HCT116 (cell line): ENCODE measurements around the gene HNRNPDL. TPM values are rescaled to one million over a fixed set of nuclear protein-coding genes. Genes with fewer than 3 reads are reported as not detected.

ENCODE experiments used
- ATAC-seq: fragments of 200-7000 bp; cut with Tn5 transposase; 2 replicates; pipeline ENCODE4 v1.9.1; 2020; ENCODE audit warnings: mild to moderate bottlenecking, moderate library complexity
- BruUV-seq: library from RNA; stranded (reverse); fragments of 400-500 nt; replicated peaks from 2 replicates; lab custom pipeline; 2021; lab: Mats Ljungman, UMichigan
- CTCF ChIA-PET: fragments of 300-600 bp; sonication (Branson Sonifier 250); formaldehyde crosslinking; loops from one replicate; lab custom pipeline; 2021; ENCODE audit warnings: antibody characterized with exemption; lab: Charles Lee
- POLR2A ChIA-PET: fragments of 300-600, 350-600 bp; sonication (Branson Sonifier 250); formaldehyde crosslinking; loops from one replicate; lab custom pipeline; 2021; ENCODE audit warnings: antibody characterized with exemption; lab: Charles Lee
- RAD21 ChIA-PET, 2 experiments: fragments of 300-600 bp; sonication (Branson Sonifier 250); formaldehyde crosslinking; loops; one replicate each; lab custom pipeline; 2023; ENCODE audit warnings: low total read pairs in 2 of 2; ENCODE audit not compliant: uncharacterized antibody in 2 of 2, unreplicated experiment in 2 of 2, low non-redundant PET in 1 of 2; lab: Charles Lee
- DNase-seq: peaks from one replicate; pipeline ENCODE4 v3.0.0-alpha.2; 2010; ENCODE audit warnings: low read depth, low spot score
- H2AFZ ChIP-seq: fragments of 200-600 bp; shearing (Covaris generic), sonication (generic); 2 replicates; pipeline ENCODE4 v1.6.1; 2017; ENCODE audit warnings: low read depth, mixed run types, mixed read lengths, antibody characterized with exemption, low read length; ENCODE audit not compliant: poor library complexity, severe bottlenecking
- H3K27ac ChIP-seq: 2 replicates; pipeline ENCODE4 v1.5.1; 2012; ENCODE audit warnings: low read depth, low read length
- H3K27me3 ChIP-seq: fragments of 200-600 bp; sonication (generic); 2 replicates; pipeline ENCODE4 v1.6.1; 2016; ENCODE audit warnings: mixed run types, low read length, mixed read lengths; ENCODE audit not compliant: insufficient read depth
- H3K36me3 ChIP-seq, 2 experiments: fragments of 200-500 bp in 1 of 2; fragments of 200-600 bp in 1 of 2; sonication (Bioruptor generic) in 1 of 2; sonication (generic) in 1 of 2; 2 replicates each; pipeline versions ENCODE4 v1.5.1 to v1.6.1; 2014 to 2016; ENCODE audit warnings: low read length in 2 of 2, inconsistent platforms in 1 of 2, mixed read lengths in 1 of 2, mixed run types in 1 of 2; ENCODE audit not compliant: insufficient read depth in 2 of 2, control insufficient read depth in 1 of 2
- H3K4me1 ChIP-seq, 2 experiments: fragments of 200-600 bp in 1 of 2; sonication (generic) in 1 of 2; 2 replicates each; pipeline versions ENCODE4 v1.5.1 to v1.6.1; 2012 to 2017; ENCODE audit warnings: low read length in 2 of 2, inconsistent platforms in 1 of 2, mild to moderate bottlenecking in 1 of 2, mixed read lengths in 1 of 2, mixed run types in 1 of 2, moderate library complexity in 1 of 2; ENCODE audit not compliant: insufficient read depth in 2 of 2, control insufficient read depth in 1 of 2
- H3K4me2 ChIP-seq: fragments of 200-600 bp; sonication (generic); 2 replicates; pipeline ENCODE4 v1.6.1; 2017; ENCODE audit warnings: mixed run types, low read length, mixed read lengths
- H3K4me3 ChIP-seq, 2 experiments: fragments of 200-600 bp in 1 of 2; sonication (generic) in 1 of 2; replicated peaks in 1 of 2; 2 replicates each; pipeline ENCODE4 v1.5.1; 2011 to 2016; ENCODE audit warnings: low read length in 2 of 2, control low read depth in 1 of 2, low read depth in 1 of 2, mild to moderate bottlenecking in 1 of 2, mixed read lengths in 1 of 2, mixed run types in 1 of 2
- H3K79me2 ChIP-seq: fragments of 200-600 bp; sonication (generic); 2 replicates; pipeline ENCODE4 v1.6.1; 2017; ENCODE audit warnings: mild to moderate bottlenecking, mixed run types, low read length, moderate library complexity, mixed read lengths; ENCODE audit not compliant: insufficient read depth
- H3K9ac ChIP-seq: fragments of 200-600 bp; sonication (generic); 2 replicates; pipeline ENCODE4 v1.6.1; 2016; ENCODE audit warnings: low read length, mixed read lengths
- H3K9me2 ChIP-seq: fragments of 200-600 bp; sonication (generic), shearing (Covaris generic); 2 replicates; pipeline ENCODE4 v1.6.1; 2017; ENCODE audit warnings: mixed run types, mild to moderate bottlenecking, moderate library complexity; ENCODE audit not compliant: insufficient read depth
- H3K9me3 ChIP-seq, 2 experiments: fragments of 200-500 bp in 1 of 2; fragments of 200-600 bp in 1 of 2; sonication (Bioruptor generic) in 1 of 2; sonication (generic) in 1 of 2; 2 replicates each; pipeline ENCODE4 v1.6.1; 2014 to 2017; ENCODE audit warnings: low read length in 2 of 2, mixed read lengths in 2 of 2, inconsistent platforms in 1 of 2, low read depth in 1 of 2, mild to moderate bottlenecking in 1 of 2, mixed run types in 1 of 2, moderate library complexity in 1 of 2; ENCODE audit not compliant: control insufficient read depth in 1 of 2, insufficient read depth in 1 of 2
- H4K20me1 ChIP-seq: fragments of 200-600 bp; sonication (generic), shearing (Covaris generic); 2 replicates; pipeline ENCODE4 v1.6.1; 2017; ENCODE audit warnings: mixed run types, mild to moderate bottlenecking, moderate library complexity; ENCODE audit not compliant: insufficient read depth
- FOSL1 ChIP-seq: IDR thresholded peaks from 2 replicates; pipeline ENCODE4 v1.6.1; 2012; ENCODE audit warnings: low read depth
- JUND ChIP-seq: IDR thresholded peaks from 2 replicates; pipeline ENCODE4 v1.6.1; 2012
- POLR2A ChIP-seq: IDR thresholded peaks from 2 replicates; pipeline ENCODE4 v1.7.0; 2011; ENCODE audit warnings: borderline replicate concordance; ENCODE audit not compliant: insufficient read depth, insufficient read length; ENCODE audit errors: extremely low read depth
- POLR2AphosphoS5 ChIP-seq: IDR thresholded peaks from 2 replicates; pipeline ENCODE4 v1.6.1; 2011; ENCODE audit warnings: mild to moderate bottlenecking, low read depth, low read length, moderate library complexity
- RAD21 ChIP-seq: IDR thresholded peaks from 2 replicates; pipeline ENCODE4 v1.6.1; 2012; ENCODE audit warnings: low read depth, mild to moderate bottlenecking
- SIN3A ChIP-seq: IDR thresholded peaks from 2 replicates; pipeline ENCODE4 v1.6.1; 2012; ENCODE audit warnings: low read depth
- TCF7L2 ChIP-seq: IDR thresholded peaks from 2 replicates; pipeline ENCODE4 v1.7.0; 2011; ENCODE audit warnings: borderline replicate concordance, inconsistent platforms; ENCODE audit not compliant: insufficient read depth, insufficient read length; ENCODE audit errors: extremely low read depth
- ZFX ChIP-seq: fragments of 450-650 bp; IDR thresholded peaks from 2 replicates; pipeline ENCODE4 v1.6.1; 2017
- intact Hi-C: fragments of 100-400 bp; cut with micrococcal nuclease; formaldehyde crosslinking; loops from 2 replicates; pipeline ENCODE4 v1.10.0; 2022
- total RNA-seq: library from RNA; stranded (reverse); gene quantifications from one replicate; pipeline ENCODE4 v1.2.1, GENCODE V29; 2021; ENCODE audit not compliant: unreplicated experiment
- TF ChIP-seq, protein P1 (sequence below): IDR thresholded peaks from 2 replicates; pipeline ENCODE4 v1.6.1; 2012; ENCODE audit warnings: low read depth
- TF ChIP-seq, protein P2 (sequence below): IDR thresholded peaks from 2 replicates; pipeline ENCODE4 v1.6.1; 2011; ENCODE audit warnings: mild to moderate bottlenecking, low read length, moderate library complexity; ENCODE audit not compliant: insufficient replicate concordance; ENCODE audit errors: extremely low read depth

HNRNPDL gene
- total RNA-seq, 1 experiment from 2014 or later: 206 TPM

DNA sequence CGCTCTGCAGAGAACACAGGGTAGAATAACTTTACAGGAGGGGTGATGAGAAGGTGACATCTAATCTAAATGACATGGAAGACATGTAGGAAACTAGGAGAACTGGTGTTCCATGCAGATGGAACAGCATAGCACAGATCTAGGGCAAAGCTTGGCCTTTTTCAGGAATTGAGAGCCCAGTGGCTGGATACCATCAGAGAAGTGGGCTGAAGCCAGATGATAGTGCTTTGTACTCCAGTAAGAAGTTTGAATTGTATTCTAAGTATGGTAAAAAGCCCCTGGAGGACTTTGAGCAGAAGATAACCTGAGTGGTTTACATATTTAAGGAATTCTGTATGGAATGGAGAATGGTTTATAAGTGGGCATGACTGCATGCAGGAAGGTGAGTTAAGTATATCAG, 33.0 kb upstream of the HNRNPDL start:
- H2AFZ ChIP-seq: no peak overlapping the region
- POLR2A ChIA-PET: no interaction called here
- no peak overlapping the region for H3K27ac ChIP-seq
- ATAC-seq (no peak), DNase-seq (no peak)
- no peaks in the 10 kb centered on the region for H3K9me3 ChIP-seq
- H3K4me1 ChIP-seq: no peaks in the 10 kb centered on the region
- H3K4me2 ChIP-seq: no peak overlapping the region
- no peaks in the 10 kb centered on the region for H3K27me3 ChIP-seq
- CTCF ChIA-PET: interaction anchor here (1.5 to 2.8 kb wide), 2 partner anchors 259 to 276 kb away, joined by 3 to 11 read pairs; no protein-coding TSS in a partner anchor
- no peak overlapping the region for H3K9ac ChIP-seq
- BruUV-seq: no TSS peak
- no peak overlapping the region for H3K4me3 ChIP-seq
- H4K20me1 ChIP-seq: no peaks in the 10 kb centered on the region; the same call in 1 of the 2 replicates
- no peaks in the 10 kb centered on the region for H3K79me2 ChIP-seq
- RAD21 ChIA-PET: no interaction called here
- H3K9me2 ChIP-seq: no peaks in the 10 kb centered on the region
- intact Hi-C loops: loop anchor here (2.0 to 5.0 kb wide), 2 partner anchors 134 to 820 kb away; no protein-coding TSS in a partner anchor
- no peak for TF ChIP-seq POLR2A
- TF ChIP-seq RAD21: no peak
- no peak for TF ChIP-seq POLR2AphosphoS5
- TF ChIP-seq SIN3A: no peak
- no peak for TF ChIP-seq TCF7L2
- TF ChIP-seq JUND: no peak
- TF ChIP-seq, protein P1, sequence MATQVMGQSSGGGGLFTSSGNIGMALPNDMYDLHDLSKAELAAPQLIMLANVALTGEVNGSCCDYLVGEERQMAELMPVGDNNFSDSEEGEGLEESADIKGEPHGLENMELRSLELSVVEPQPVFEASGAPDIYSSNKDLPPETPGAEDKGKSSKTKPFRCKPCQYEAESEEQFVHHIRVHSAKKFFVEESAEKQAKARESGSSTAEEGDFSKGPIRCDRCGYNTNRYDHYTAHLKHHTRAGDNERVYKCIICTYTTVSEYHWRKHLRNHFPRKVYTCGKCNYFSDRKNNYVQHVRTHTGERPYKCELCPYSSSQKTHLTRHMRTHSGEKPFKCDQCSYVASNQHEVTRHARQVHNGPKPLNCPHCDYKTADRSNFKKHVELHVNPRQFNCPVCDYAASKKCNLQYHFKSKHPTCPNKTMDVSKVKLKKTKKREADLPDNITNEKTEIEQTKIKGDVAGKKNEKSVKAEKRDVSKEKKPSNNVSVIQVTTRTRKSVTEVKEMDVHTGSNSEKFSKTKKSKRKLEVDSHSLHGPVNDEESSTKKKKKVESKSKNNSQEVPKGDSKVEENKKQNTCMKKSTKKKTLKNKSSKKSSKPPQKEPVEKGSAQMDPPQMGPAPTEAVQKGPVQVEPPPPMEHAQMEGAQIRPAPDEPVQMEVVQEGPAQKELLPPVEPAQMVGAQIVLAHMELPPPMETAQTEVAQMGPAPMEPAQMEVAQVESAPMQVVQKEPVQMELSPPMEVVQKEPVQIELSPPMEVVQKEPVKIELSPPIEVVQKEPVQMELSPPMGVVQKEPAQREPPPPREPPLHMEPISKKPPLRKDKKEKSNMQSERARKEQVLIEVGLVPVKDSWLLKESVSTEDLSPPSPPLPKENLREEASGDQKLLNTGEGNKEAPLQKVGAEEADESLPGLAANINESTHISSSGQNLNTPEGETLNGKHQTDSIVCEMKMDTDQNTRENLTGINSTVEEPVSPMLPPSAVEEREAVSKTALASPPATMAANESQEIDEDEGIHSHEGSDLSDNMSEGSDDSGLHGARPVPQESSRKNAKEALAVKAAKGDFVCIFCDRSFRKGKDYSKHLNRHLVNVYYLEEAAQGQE: no peak
- no peak for TF ChIP-seq ZFX
- no peak for TF ChIP-seq FOSL1
- TF ChIP-seq, protein P2, sequence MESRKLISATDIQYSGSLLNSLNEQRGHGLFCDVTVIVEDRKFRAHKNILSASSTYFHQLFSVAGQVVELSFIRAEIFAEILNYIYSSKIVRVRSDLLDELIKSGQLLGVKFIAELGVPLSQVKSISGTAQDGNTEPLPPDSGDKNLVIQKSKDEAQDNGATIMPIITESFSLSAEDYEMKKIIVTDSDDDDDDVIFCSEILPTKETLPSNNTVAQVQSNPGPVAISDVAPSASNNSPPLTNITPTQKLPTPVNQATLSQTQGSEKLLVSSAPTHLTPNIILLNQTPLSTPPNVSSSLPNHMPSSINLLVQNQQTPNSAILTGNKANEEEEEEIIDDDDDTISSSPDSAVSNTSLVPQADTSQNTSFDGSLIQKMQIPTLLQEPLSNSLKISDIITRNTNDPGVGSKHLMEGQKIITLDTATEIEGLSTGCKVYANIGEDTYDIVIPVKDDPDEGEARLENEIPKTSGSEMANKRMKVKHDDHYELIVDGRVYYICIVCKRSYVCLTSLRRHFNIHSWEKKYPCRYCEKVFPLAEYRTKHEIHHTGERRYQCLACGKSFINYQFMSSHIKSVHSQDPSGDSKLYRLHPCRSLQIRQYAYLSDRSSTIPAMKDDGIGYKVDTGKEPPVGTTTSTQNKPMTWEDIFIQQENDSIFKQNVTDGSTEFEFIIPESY: no peak
- H3K36me3 ChIP-seq: peaks cover 18 to 28% of the 10 kb centered on the region in 2 experiments; a peak in 3 of 4 replicates
